ENCODE results near the gene PARD3B. TPM values are rescaled to one million over a fixed set of nuclear protein-coding genes. Genes with fewer than 3 reads are reported as not detected.

Gene PARD3B
- total RNA-seq, 1 donor, result 53.1 TPM

DNA sequence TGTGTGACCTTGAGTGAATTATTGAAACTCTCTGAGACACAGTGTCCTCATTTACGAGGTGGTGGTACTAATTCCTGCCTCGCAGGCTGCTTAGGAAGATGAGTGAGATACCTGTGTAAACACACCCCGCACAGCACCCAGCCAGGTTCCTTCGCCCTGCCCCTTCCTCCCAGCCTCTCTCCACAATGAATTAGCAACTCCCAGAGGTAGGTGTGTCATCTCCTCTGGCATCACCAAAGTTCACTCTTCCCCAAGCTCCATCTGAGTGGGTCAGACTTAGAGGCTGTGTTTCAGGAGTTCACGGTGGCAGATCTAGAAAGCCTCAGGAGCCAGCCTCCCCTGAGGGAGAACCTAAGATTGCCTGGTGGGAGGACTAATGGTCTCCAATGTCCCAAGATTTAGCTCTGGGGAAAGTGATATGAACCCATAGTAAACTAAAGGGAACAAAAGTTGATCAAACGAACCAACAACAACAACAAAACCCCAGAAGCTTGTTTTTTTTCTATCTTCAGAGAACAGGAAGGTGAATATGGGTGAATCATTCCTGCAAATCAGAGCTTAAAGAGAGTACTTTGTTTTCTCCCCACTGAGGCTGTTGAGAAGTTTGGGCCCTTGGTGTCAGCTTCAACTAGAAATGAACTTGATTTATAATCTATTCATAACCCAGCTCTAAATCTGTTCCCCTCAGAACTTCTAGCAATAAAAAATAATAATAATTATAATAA, 1092.7 kb downstream of the PARD3B start:
- no peak overlapping the region for H3K4me3 ChIP-seq (ENCODE audit: low read depth, low read length)
- TF ChIP-seq CTCF (IDR thresholded peaks at IDR 0.05; ENCODE audit: insufficient read depth, low read depth, low read length), result no peak
- no peak for DNase-seq (ENCODE audit: low read depth)

DNA sequence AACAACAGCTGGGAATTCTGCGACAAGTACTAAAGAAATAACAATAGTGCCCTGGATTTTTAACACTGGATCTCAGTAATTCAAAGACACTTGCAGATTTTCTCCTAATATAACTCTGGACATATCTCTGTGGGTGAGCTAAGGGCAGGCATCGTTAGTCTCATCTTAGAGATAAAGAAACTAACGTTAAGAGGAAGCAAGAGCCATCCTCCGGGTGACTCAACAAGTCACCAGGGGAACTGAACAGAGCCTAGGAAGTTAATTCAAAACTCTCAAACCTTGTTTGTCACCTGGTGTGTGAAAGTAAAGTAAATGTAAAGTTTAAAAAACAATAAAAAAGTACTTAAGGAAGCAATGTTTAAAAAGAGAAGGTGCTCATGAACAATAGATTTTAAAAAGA, 1095.4 kb downstream of the PARD3B start:
- no peak for TF ChIP-seq CTCF (IDR thresholded peaks at IDR 0.05; ENCODE audit: insufficient read depth, low read depth, low read length)
- no peak overlapping the region for H3K4me3 ChIP-seq (ENCODE audit: low read depth, low read length)
- DNase-seq (ENCODE audit: low read depth), result no peak

- DNase-seq (ENCODE audit: low read depth), result no peak
- H3K4me3 ChIP-seq (ENCODE audit: low read depth, low read length), result no peak overlapping the region
- no peak for TF ChIP-seq CTCF (IDR thresholded peaks at IDR 0.05; ENCODE audit: insufficient read depth, low read depth, low read length)
These were observed 1097.5 kb downstream of the PARD3B start for GRCh38 chr2:205642599-205643356.

GRCh38 chr2:205643391-205643885, 1098.2 kb downstream of the PARD3B start:
- no peak for TF ChIP-seq CTCF (IDR thresholded peaks at IDR 0.05; ENCODE audit: insufficient read depth, low read depth, low read length)
- DNase-seq (ENCODE audit: low read depth), result no peak
- H3K4me3 ChIP-seq (ENCODE audit: low read depth, low read length), result no peak overlapping the region

DNA sequence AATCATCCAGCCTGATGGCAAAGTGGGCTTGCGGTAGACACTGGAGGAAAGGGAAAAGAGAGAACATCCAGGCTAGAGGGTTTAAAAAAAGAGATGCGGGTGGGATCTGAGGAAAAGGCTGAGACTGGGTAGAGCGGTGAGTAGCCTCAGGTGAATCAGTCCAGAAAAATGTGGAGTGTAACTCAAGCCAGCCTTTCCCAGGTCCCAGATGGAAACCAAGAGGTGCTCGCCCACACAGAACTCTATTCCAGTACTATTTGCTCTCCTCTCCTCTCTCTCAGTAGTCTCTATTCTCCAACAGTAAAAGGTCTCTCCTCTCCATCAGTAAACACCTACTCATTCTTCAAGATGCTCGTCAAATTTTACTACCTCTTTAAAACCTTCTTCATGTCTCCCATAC, 1098.7 kb downstream of the PARD3B start:
- DNase-seq (ENCODE audit: low read depth), result no peak
- TF ChIP-seq CTCF (IDR thresholded peaks at IDR 0.05; ENCODE audit: insufficient read depth, low read depth, low read length), result no peak
- H3K4me3 ChIP-seq (ENCODE audit: low read depth, low read length), result no peak overlapping the region

GRCh38 chr2:205646680-205647079, 1101.4 kb downstream of the PARD3B start:
- TF ChIP-seq CTCF (IDR thresholded peaks at IDR 0.05; ENCODE audit: insufficient read depth, low read depth, low read length), result no peak
- H3K4me3 ChIP-seq (ENCODE audit: low read depth, low read length), result no peak overlapping the region
- no peak for DNase-seq (ENCODE audit: low read depth)
